HG03442 (cell line): ENCODE measurements around the gene TRPV4.
"Not testable (repeated sequence)": the region's sequence is repeated elsewhere in the genome, so short reads cannot be mapped to it uniquely, and the experiment has no call there.

Experiments used
- ATAC-seq: cut with Tn5 transposase; IDR thresholded peaks from one replicate; pipeline ENCODE4 v1.9.1; 2021; ENCODE audit warnings: mild to moderate bottlenecking, moderate library complexity; ENCODE audit not compliant: unreplicated experiment

The TRPV4 gene

DNA sequence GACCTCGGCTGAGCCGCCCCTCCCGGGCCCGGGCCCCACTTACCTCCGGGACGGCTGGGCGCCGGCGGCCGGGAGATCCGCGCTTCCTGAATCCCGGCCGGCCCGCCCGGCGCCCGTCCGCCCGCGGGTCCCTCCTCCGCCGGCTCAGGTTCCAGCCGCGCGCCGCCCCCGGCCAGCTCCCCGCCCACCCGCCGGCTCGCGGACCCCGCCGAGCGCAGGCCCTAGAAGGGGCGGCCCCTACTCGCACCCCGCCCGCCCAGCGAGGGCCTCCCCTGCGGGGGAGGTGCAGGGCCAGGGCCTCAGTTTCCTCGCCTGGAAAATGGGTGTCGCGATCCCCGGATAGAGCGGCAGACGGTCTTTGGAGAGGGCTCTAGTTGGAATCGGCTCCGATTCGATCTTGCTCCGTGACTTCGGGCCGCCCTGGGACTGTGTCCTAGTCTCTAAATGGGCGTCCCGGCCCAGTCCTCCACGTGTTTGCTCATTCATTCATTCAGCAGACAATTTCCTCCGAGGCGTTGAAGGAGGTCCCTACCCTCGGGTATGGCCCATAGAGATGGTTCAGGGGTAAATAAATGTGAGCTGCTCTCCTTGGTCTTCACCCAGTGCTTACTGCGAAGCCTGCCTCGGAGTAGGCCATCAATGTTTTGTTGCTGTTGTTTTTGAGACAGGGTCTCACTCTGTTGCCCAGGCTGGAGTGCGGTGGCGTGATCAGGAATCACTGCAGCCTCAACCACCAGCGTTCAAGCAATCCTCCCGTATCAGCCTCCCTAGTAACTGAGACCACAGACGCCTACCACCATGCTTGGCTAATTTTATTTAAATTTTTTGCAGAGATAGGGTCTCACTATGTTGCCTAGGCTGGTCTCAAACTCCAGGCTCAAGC lies at the start of gene TRPV4:
Gene TRPV4 (minus strand): TSS at position 92 of the 883 bp plus-strand sequence. CDS start 18,602 bp downstream, outside the sequence.
- ATAC-seq, result no peak

DNA sequence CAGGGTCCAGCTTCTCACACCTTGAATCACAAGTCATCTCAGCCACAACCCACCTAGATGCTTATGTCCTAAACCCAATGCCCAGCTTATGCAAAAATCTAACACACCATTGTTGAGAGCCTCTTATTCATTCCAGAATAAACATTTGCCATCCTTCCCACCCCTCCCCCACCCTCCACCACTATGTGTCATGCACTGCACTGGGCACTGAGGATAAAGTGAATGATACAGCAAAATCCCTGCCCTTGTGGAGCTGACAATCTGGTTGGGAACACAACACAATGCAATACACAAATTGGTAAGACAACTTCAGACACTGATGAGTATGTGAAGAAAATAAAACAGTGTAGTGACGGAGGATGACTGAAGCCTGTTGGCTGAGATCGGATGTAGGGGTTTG lies 48.6 kb upstream of the TRPV4 start:
- no peak for ATAC-seq

DNA sequence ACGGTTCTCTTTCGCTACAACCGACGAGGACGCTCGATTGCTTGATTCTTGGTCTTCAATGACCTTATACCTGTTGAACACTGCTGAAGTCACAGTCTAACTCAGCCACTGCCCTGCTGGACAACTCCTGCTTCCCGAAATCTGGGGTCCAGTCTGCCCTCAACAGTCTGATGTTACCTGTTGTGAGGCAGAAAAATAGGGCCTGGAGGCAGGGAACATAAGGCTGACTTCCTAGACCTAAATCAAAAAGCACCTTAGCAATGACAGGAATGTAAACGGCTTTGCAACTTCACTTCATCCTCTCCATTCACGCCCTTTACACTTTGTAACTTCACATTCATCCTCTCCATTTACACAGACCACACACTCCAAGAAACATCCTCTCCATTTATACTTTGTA lies 47.7 kb upstream of the TRPV4 start:
- ATAC-seq, result no peak

DNA sequence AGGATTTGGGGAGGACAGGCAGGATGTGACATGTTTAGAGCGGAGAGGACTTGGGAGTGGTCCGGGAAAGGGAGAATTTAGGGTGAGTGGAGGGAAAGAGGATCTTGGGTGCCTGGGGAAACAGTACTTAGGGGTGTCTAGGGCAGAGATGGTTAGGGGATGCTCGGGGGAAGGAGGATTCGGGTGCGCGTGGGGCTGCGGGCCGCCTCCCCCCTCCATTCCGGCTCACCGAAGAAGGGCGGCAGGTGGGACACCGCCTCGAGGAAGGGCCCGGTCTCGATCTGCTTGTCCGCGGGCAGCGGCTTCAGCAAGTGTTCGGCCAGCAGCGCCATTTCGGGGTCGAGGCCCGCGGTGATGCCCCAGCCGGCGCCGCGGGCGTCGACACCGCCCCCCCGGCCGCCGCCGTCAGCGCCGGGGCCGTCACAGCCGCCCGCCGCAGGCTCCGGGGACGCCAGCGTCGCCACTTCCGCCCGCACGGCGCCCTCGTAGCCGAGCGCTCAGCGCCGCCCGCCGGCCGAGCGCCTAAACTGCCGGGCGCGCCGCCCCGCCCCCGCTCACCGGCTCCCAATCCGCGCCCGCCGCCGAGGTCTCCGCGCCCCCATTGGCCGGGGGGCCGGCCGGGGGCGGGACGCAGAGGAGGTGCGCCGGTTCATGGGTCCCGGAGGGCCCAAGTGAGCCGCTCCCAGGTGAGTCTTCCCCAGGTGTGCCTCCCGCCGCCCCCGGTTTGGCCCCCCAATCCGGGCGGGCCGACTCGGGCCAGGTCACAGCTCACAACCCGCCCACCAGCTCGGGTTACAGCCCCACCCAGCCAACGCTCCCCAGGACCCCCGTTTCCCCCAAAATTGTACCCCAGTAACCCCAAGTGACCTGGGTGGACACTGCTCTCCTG lies 47.1 kb upstream of the TRPV4 start, which contains the start of gene GLTP:
Gene GLTP (minus strand): TSS at position 499 of the 889 bp plus-strand sequence. CDS start 167 bp downstream, at position 332.
- ATAC-seq, result peak; percentile 87

DNA sequence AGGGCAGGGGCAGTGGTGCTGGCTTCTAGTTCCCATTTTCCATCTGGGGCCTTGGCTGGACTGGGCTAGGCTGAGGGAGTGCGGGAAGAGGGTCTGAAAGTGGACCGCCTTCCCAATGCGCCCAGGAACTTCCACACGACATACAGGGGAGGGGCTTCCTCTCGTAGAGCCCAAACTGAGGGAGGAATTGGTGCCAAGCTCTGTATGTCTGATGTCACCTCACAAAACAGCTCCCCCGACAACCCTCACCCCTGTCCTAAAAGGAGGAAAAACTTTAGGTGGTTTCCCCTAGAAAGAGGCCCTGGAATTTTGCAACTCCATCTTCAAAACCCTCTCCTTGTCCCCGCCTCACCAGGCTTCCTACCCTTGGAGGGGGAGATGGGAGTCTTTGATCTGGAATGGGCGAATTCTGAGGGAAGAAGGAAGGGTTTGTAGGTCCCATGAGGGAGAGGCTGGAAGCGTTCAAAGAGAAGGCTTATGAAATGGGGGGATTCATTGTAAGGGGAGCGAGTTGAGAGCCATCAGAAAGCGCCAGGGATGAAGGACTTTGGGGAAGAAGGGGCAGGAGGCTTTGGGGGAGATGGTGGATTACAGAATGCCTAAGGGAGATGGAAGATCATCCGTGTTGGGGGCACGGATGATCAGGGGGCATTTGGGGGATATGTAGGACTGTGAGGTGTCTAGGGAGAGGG lies 46.3 kb upstream of the TRPV4 start:
- ATAC-seq, result no peak

DNA sequence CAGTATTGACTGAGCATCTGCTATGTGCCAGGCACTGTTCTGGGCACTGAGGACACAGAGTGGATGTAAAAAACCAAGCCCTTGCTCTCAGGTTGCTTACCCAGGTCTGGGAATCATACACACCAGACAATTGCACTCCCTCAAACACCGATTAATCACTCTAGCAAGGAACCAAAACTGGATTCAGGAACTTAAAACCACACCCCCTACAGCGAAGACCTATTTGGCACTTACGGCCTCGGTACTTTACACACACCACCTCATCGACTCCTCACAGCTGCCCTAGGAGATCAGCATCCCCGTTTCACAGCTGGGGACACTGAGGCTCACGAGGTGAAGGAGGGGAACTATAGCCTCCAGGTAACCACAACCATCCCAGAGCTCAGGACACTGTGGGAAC lies 45.6 kb upstream of the TRPV4 start:
- no peak for ATAC-seq

DNA sequence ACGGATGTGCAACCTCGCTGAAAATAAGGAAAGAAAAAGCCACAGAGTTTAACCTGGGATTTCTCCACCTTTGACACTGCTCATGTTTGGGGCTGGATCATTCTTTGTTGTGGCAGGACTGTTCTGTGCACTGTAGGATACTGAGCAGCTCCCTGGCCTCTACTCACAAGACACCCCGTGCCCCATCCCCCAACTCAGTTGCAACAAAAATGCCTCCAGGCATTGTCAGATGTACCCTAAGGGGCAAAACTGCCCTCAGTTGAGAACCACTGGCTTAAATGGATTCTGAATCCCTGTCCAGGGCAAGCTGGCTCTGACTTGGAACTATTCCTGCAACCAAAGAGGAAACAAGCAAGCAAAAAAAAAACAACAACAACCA lies 45.0 kb upstream of the TRPV4 start:
- ATAC-seq, result no peak

DNA sequence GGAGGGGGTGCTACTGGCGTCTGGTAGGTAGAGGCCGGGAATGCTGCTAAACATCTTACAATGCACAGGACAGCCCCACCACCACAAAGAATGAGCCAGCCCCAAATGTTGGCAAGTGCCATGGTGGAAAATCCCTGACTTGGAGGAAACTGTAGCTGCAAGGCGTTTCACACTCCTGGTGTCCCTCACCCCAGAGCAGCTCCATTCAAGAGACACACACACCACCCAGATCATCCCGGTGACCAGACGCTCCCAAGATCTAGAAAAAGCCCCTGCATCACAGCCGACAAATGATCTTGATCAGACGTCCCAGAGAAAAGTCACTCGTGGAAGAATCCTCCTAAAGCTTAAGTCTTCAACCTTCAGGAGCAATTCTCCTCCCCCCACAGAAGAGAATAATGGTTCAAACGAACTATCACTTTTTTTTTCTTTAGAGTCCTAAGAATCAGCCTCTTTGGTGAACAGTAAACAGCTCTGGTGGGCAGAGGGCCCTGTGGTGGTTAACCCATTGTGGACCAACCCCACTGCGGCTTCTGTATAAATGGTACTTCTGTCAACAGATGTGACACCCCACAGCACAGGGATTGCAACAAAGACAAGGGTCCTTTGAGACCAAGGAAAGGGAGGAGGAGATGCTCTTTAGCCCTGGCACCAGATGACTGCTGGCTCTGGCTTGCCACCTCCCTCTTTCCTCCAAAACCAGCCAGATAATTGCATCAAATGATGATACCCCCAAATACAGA lies 44.5 kb upstream of the TRPV4 start:
- no peak for ATAC-seq

DNA sequence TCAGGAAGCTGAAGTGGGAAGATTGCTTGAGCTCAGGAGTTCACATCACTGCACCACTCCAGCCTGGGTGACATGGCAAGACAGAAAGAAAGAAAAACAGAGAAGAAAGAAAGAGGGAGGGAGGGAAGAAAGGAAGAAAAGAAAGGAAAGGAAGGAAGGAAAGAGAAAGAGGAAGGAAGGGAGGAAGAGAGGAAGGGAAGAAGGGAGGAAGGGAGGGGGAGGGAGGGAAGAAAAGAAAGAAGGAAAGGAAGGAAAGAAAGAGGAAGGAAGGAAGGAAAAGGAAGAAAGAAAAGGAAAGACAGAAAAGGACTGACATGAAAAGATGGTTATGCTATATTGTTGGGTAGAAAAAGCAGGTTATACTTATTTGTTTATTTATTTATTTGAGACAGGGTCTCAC lies 43.2 kb upstream of the TRPV4 start:
- ATAC-seq, result no peak

DNA sequence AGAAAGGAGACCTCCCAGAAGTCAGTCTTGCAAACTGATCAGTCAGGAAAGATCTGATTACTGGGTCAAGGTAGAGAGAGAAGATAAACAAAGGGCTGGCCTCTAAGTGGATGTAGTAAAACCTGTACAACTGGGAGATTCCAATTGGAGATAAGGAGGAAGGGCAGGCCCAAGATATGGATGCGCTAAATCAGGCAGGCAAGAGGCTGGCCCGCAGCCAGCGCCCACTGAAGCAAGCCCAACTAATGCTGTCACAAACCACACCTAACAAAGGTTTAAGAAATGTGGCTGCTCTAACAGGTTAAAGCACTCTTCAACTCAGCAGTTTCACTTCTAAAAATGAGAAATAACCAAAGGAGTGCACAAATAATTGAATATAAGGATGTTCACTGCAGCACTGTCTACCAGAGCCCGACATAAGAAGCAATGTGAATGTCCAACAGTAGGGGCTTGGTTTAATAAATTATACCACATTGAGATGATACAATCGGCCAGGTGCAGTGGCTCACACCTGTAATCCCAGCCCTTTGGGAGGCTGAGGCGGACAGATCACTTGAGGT lies 42.5 kb upstream of the TRPV4 start:
- no peak for ATAC-seq

DNA sequence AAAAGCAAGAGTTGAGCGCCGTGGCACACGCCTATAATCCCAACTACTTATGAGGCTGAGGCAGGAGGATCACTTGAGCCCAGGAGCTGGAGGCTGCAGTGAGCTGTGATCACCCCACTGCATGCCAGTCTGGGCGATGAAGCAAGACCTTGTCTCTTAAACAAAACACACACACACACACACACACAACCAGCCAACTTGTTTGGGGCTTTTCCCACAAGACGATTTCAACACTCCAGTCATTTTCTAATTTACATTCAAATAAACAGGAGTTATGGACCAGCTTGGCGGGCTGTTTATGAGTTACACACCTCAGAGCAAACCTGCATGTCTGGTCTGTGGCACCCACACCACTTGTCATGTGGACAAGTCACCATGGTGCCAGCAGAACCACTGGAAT lies 40.5 kb upstream of the TRPV4 start:
- ATAC-seq, result no peak

DNA sequence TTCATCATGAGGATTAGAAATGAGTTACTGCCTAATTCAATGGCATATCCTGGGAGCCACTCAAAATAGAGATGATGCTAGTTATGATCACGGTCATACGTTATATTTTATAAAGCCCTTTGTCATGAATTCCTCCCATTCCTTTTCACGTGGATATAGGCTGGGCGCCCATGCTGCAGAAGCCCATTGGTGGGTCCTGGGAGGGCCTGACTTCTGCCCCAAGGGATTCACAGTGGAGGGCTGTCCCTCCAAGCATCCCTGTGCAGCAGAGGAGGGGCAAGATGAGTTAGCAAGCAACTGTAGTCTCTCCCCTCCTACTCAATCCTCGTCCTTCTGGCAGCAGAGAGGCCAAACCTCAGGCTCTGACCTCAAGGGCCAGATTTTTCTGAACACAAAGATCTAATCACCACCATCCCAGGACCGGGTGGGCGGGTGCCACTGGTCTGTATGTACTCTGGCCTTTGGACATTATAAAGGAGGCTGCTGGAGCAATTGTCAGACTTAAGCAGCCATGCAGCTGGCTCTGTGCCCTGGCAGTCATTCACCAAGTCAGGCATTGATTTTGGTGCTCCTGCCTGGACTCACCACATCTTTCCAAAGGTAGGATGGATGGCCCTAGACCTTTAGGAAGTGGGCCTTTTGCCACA lies 38.6 kb upstream of the TRPV4 start:
- ATAC-seq, result no peak

DNA sequence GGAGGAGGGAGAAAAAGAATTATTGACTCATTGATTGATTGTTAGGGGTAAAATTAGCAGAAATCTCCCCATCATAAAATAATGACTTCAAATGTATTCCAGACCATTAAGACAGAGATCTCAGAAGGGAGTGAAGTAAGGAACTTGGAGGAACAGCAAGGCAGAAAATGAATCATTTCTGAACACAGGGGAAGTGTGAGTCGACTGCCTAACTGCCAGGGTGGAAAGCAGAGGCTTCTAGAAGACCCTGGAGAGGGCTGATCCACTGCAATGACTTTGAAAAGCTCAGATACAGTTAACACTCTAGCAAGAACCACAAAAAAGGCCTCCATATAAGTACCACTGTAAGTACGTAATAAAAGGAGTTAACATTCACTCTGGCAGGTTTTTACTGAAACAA lies 37.5 kb upstream of the TRPV4 start:
- ATAC-seq, result no peak

DNA sequence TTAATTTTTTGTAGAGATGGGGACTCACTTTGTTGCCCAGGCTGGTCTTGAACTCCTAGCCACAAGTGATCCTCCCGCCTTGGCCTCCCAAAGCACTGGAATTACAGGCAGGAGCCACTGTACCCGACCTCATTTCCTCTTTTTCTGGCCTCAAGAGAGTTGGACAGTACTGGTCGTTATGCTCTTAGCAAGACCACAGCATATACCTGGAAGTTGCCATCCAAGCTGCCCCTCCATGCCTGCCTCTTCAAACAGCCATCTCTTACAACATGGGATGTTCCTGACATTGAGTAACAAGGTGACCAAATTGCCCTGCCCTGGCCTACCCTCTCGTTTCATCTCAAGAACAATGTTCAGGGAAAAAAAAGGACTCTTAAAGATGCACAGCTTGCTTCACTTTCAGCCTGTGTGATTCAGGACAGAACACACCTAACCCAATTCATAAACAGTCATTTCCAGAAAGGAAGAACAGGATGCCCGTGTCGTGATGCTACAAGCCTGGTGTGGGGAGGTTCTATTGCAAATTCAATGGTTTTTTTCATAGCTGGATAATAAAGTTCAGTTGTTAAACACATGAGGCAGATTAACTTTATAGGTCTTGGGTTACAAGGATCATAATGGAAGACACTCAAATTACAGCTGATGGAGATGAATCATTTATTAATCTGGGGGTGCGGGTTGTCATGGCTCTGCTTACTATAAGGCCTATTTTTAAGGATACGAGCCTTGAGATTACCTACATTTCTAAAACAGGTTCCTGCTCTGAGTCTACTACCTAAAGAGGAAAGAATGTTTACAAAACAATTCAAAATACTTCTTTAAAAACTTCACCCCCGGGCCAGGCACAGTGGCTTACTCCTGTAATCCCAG lies 35.2 kb upstream of the TRPV4 start:
- ATAC-seq, result no peak

DNA sequence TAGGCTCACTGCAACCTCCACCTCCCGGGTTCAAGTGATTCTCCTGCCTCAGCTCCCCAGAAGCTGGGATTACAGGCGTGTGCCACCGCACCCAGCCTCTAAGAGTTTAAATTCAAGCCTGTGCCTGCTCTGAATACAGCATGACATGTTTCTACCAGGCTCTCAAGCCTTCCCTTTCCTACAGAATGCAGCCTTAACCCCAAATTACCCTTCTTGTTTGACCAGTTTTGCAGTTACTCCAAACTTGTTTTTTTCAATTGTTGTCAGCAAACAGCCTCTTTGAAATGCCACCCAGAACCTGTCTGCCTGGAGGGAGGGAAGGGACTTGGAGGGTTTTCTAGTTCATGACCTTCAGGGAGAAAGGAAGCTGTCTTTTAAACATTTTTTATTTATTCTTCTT lies 31.7 kb upstream of the TRPV4 start:
- ATAC-seq, result no peak

DNA sequence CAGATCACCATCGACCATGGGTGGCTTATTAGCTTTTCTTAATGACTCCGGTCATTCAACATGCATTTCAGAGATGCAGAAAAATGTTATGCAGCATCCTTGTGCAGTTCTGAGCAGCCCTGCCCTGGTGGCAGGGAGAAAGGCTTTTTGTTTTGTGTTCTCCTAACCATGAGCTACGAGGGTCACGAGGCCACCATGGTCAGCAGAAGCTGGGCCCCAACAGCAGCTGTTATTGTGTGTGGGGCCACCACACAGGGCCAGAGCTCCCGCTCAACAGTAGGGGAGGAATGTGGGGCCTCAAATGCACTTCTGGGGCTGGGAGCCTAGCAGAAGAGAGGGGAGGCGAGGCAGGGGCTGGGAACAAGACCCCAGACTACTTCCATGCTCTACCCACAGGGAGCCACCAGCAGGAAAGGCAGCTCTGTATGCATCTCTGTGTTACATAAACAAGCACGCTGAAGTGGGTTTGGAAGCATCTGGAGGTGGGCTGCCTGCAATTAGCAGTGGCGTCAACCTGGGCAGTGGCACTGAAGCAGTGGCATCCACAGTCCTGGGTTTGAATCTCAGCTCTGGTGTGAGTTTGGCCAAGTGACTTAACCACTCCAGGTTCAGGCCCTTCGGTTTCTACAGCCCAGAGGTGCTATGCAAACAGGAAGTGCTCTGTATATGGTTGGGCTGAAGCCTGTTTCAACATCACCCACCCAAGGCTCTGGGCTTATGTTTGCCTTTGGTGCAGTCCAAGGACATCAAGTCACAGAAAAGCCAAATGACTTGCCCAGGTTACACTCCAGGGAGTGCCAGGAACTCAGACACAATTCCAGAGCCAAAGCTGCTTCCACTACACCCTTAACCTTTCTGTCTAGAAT lies 30.9 kb upstream of the TRPV4 start:
- ATAC-seq, result no peak

DNA sequence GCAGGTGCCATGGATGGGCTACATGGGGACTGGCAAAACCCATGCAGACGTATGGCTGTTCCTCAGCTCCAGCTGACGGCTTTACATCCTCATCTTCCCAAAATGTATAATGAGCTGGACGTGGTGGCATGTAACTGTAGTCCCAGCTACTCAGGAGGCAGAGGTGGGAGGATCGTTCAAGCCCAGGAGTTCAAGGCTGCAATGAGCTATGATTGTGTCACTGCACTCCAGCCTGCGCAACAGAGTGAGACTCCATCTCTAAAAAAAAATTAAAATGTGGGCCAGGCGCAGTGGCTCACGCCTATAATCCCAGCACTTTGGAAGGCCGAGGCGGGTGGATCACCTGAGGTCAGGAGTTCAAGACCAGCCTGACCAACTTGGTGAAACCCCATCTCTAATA lies 29.3 kb upstream of the TRPV4 start:
- ATAC-seq, result not testable (repeated sequence)
